Cerebellar cortex (tissue), 1 donor: ENCODE results near the gene ZEB2.

Experiments
- DNase-seq: peaks from one replicate; pipeline ENCODE4 v3.0.0-alpha.2; 2015; ENCODE audit warnings: low spot score

ZEB2 gene

GRCh38 chr2:144495227-144496091, 24.5 kb downstream of the ZEB2 start:
- no peak for DNase-seq

- DNase-seq = no peak
Measured at GRCh38 chr2:144493027-144493809, 26.7 kb downstream of the ZEB2 start.

GRCh38 chr2:144490857-144491256, 29.1 kb downstream of the ZEB2 start:
- DNase-seq = no peak

GRCh38 chr2:144490017-144490416, 29.9 kb downstream of the ZEB2 start:
- DNase-seq = no peak

- no peak for DNase-seq
Measured at GRCh38 chr2:144489315-144489916, 30.5 kb downstream of the ZEB2 start.

- no peak for DNase-seq
Measured at GRCh38 chr2:144484201-144484948, 35.5 kb downstream of the ZEB2 start.

- DNase-seq = no peak
Measured at GRCh38 chr2:144481666-144482065, 38.3 kb downstream of the ZEB2 start.

- DNase-seq = no peak
Measured at GRCh38 chr2:144481109-144481508, 38.8 kb downstream of the ZEB2 start.

GRCh38 chr2:144480285-144480684, 39.6 kb downstream of the ZEB2 start:
- DNase-seq = no peak

GRCh38 chr2:144479659-144480058, 40.3 kb downstream of the ZEB2 start:
- DNase-seq = no peak

- DNase-seq = no peak
Measured at GRCh38 chr2:144479138-144479537, 40.8 kb downstream of the ZEB2 start.

- DNase-seq = no peak
Measured at GRCh38 chr2:144477957-144478311, 42.0 kb downstream of the ZEB2 start.

GRCh38 chr2:144477281-144477956, 42.5 kb downstream of the ZEB2 start:
- no peak for DNase-seq

GRCh38 chr2:144476682-144477081, 43.2 kb downstream of the ZEB2 start:
- DNase-seq = no peak

- DNase-seq = no peak
Measured at GRCh38 chr2:144475569-144476275, 44.2 kb downstream of the ZEB2 start.

GRCh38 chr2:144475044-144475443, 44.9 kb downstream of the ZEB2 start:
- no peak for DNase-seq

- no peak for DNase-seq
Measured at GRCh38 chr2:144474017-144474416, 45.9 kb downstream of the ZEB2 start.

- DNase-seq = no peak
Measured at GRCh38 chr2:144472911-144473310, 47.0 kb downstream of the ZEB2 start.

GRCh38 chr2:144472046-144472412, 47.9 kb downstream of the ZEB2 start:
- no peak for DNase-seq

GRCh38 chr2:144471305-144472045, 48.4 kb downstream of the ZEB2 start:
- DNase-seq = no peak
